ENCODE results near the gene DSG4.

GRCh38 chr18:31454066-31454708, 77.6 kb downstream of the DSG4 start:
- TF ChIP-seq CTCF (conservative IDR thresholded peaks at IDR 0.05; ENCODE audit: low read depth, low read length): no peak
- no peak for TF ChIP-seq EZH2 (IDR thresholded peaks at IDR 0.05; ENCODE audit: borderline replicate concordance, low read depth, low read length, poor library complexity, severe bottlenecking)

Measured in A673 (cell line).